ENCODE results near the gene RAB11FIP3. TPM values are rescaled to one million over a fixed set of nuclear protein-coding genes. Genes with fewer than 3 reads are reported as not detected.

The RAB11FIP3 gene
- total RNA-seq, 2 experiments from 2014 or later, result 29.0 to 51.2 TPM

DNA sequence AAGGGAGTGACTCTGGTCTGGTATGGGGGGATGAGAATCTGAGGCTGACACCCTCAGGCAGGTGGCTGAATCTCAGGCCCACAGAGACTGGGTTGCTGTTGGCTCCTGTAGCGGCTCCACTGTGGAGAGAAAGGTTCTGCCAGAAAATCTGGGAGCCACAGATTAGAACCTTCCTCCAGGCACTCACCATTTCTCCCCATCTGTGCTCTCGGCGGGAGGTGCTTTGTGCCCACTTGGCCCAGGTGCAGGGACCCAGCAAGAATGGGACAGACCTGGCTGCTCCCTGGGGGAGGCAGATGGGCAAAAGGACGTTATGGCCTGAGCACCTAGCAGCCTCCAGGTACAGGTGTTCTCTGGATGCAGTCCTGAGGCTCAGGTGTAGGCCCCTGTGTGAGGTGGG is 20.1 kb downstream of the RAB11FIP3 start:
- ChIA-PET POLR2A (no interaction called here), CTCF (ENCODE audit: unreplicated experiment) (no interaction called here)
- Histone ChIP-seq H3K27ac (ENCODE audit: low read depth, low read length, poor library complexity, severe bottlenecking) (no peak overlapping the region), H3K4me3 (ENCODE audit: low read depth, low read length, poor library complexity, severe bottlenecking) (no peak overlapping the region), H3K36me3 (ENCODE audit: insufficient read depth, low read length) (peaks cover 5% of the 10 kb centered on the region; the same call in 1 of the 2 replicates), H2AFZ (ENCODE audit: low read length) (no peak overlapping the region), H3K4me1 (ENCODE audit: insufficient read depth, low read length, poor library complexity, severe bottlenecking) (peaks cover 17% of the 10 kb centered on the region), H3K9me3 (ENCODE audit: low read length) (no peaks in the 10 kb centered on the region), H3K4me2 (ENCODE audit: low read length) (no peak overlapping the region), H3K79me2 (ENCODE audit: insufficient read depth, low read depth, low read length) (no peaks in the 10 kb centered on the region), H3K9me2 (ENCODE audit: insufficient read depth, low read length) (no peaks in the 10 kb centered on the region), H4K20me1 (ENCODE audit: insufficient read depth, low read length) (no peaks in the 10 kb centered on the region; the same call in 1 of the 2 replicates)
- DNase-seq (ENCODE audit: low spot score), result no peak
- no TSS peak for BruUV-seq (replicated peaks)
- no peak for TF ChIP-seq EZH2phosphoT487 (IDR thresholded peaks at IDR 0.05; ENCODE audit: borderline replicate concordance, low read depth, low read length)
- TF ChIP-seq, protein P1, sequence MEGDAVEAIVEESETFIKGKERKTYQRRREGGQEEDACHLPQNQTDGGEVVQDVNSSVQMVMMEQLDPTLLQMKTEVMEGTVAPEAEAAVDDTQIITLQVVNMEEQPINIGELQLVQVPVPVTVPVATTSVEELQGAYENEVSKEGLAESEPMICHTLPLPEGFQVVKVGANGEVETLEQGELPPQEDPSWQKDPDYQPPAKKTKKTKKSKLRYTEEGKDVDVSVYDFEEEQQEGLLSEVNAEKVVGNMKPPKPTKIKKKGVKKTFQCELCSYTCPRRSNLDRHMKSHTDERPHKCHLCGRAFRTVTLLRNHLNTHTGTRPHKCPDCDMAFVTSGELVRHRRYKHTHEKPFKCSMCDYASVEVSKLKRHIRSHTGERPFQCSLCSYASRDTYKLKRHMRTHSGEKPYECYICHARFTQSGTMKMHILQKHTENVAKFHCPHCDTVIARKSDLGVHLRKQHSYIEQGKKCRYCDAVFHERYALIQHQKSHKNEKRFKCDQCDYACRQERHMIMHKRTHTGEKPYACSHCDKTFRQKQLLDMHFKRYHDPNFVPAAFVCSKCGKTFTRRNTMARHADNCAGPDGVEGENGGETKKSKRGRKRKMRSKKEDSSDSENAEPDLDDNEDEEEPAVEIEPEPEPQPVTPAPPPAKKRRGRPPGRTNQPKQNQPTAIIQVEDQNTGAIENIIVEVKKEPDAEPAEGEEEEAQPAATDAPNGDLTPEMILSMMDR (conservative IDR thresholded peaks at IDR 0.05; ENCODE audit: low read length), result no peak
- intact Hi-C loops (cut with micrococcal nuclease; ENCODE audit: unreplicated experiment), result no loop called here

DNA sequence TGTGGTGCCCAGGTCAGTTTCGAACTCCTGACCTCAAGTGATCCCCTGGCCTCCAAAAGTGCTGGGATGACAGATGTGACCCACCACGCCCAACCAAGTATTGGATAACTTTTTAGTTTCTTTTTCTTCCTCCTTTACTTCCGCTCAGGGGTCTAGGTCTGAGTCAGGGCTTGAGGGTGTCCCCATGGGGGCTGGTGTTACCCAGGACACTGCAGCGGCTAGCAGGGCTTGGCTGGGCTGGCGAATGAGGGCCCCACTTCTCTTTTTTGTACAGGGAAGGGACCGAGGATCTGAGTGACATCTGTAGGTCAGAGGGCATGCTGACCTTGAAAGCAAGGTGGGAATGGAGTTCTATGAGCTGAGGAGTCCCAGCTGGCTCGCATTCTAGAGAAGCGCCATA is 24.9 kb downstream of the RAB11FIP3 start:
- Histone ChIP-seq H3K4me1 (ENCODE audit: insufficient read depth, low read length, poor library complexity, severe bottlenecking) (peaks cover 9% of the 10 kb centered on the region), H3K9me3 (ENCODE audit: low read length) (no peaks in the 10 kb centered on the region), H3K4me2 (ENCODE audit: low read length) (peak overlapping the region; percentile 20; the same call in 1 of the 2 replicates), H2AFZ (ENCODE audit: low read length) (no peak overlapping the region), H3K9me2 (ENCODE audit: insufficient read depth, low read length) (no peaks in the 10 kb centered on the region), H3K4me3 (ENCODE audit: low read depth, low read length, poor library complexity, severe bottlenecking) (no peak overlapping the region), H3K79me2 (ENCODE audit: insufficient read depth, low read depth, low read length) (no peaks in the 10 kb centered on the region), H3K36me3 (ENCODE audit: insufficient read depth, low read length) (no peaks in the 10 kb centered on the region), H3K27ac (ENCODE audit: low read depth, low read length, poor library complexity, severe bottlenecking) (no peak overlapping the region), H4K20me1 (ENCODE audit: insufficient read depth, low read length) (no peaks in the 10 kb centered on the region)
- ChIA-PET CTCF (ENCODE audit: unreplicated experiment) (no interaction called here), POLR2A (no interaction called here)
- BruUV-seq (replicated peaks), result no TSS peak
- TF ChIP-seq, protein P1 (conservative IDR thresholded peaks at IDR 0.05; ENCODE audit: low read length), result no peak
- no peak for TF ChIP-seq EZH2phosphoT487 (IDR thresholded peaks at IDR 0.05; ENCODE audit: borderline replicate concordance, low read depth, low read length)
- intact Hi-C loops (cut with micrococcal nuclease; ENCODE audit: unreplicated experiment), result no loop called here
- peak; percentile 12 for DNase-seq (ENCODE audit: low spot score)

DNA sequence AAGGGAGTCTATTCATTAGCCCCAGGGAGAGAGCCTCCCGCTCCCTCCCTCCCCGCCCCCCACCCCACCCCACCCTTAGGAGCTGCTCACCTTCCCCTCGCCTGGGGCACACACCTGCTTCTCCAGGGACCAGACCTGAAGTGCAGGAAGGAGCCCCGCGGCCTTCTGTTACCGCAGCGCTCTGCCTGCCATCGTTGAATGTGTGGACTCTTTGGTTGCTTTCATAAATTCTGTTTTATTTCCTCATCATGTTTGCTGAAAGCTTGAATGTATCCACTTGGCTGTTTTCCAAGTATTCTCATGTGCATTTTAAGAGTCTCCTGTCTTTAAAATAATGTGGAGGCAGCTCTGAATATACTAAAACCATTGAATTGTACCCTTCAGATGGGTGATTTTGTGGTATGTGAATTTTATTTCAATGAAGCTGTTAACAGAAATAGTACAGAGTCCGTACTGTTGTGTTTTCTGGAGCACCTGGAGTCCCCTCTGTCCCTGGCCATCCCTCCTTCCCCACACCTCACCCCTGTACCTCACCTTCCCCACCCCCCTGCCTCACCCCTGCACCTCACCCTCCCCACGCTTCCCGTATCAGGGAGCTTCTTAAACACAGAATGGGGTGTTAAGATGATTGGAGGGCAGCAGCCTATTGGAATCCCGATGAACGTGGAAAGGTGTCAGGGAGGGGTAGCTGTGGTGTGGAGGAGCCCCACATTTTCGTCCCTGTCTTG is 25.5 kb downstream of the RAB11FIP3 start:
- Histone ChIP-seq H3K9me2 (ENCODE audit: insufficient read depth, low read length) (no peaks in the 10 kb centered on the region), H3K4me2 (ENCODE audit: low read length) (no peak overlapping the region), H3K27ac (ENCODE audit: low read depth, low read length, poor library complexity, severe bottlenecking) (no peak overlapping the region), H3K79me2 (ENCODE audit: insufficient read depth, low read depth, low read length) (no peaks in the 10 kb centered on the region), H3K4me3 (ENCODE audit: low read depth, low read length, poor library complexity, severe bottlenecking) (no peak overlapping the region), H2AFZ (ENCODE audit: low read length) (no peak overlapping the region), H3K36me3 (ENCODE audit: insufficient read depth, low read length) (no peaks in the 10 kb centered on the region), H3K4me1 (ENCODE audit: insufficient read depth, low read length, poor library complexity, severe bottlenecking) (peaks cover 9% of the 10 kb centered on the region), H4K20me1 (ENCODE audit: insufficient read depth, low read length) (no peaks in the 10 kb centered on the region), H3K9me3 (ENCODE audit: low read length) (no peaks in the 10 kb centered on the region)
- TF ChIP-seq EZH2phosphoT487 (IDR thresholded peaks at IDR 0.05; ENCODE audit: borderline replicate concordance, low read depth, low read length), result no peak
- TF ChIP-seq, protein P1 (conservative IDR thresholded peaks at IDR 0.05; ENCODE audit: low read length), result no peak
- DNase-seq (ENCODE audit: low spot score), result no peak
- intact Hi-C loops (cut with micrococcal nuclease; ENCODE audit: unreplicated experiment), result no loop called here
- BruUV-seq (replicated peaks), result no TSS peak
- ChIA-PET POLR2A (no interaction called here), CTCF (ENCODE audit: unreplicated experiment) (no interaction called here)

Data from OCI-LY7 (cell line).